Stimulated activated CD8-positive, alpha-beta memory T cell treated with anti-CD3 and anti-CD28 coated beads, Interleukin-4, amount 100 ng/mL, for 48 hours (primary cell): ENCODE results near the gene MAB21L4.

Experiments
- DNase-seq: peaks from one replicate; pipeline ENCODE4 v3.0.0-alpha.2; 2020

The MAB21L4 gene

DNA sequence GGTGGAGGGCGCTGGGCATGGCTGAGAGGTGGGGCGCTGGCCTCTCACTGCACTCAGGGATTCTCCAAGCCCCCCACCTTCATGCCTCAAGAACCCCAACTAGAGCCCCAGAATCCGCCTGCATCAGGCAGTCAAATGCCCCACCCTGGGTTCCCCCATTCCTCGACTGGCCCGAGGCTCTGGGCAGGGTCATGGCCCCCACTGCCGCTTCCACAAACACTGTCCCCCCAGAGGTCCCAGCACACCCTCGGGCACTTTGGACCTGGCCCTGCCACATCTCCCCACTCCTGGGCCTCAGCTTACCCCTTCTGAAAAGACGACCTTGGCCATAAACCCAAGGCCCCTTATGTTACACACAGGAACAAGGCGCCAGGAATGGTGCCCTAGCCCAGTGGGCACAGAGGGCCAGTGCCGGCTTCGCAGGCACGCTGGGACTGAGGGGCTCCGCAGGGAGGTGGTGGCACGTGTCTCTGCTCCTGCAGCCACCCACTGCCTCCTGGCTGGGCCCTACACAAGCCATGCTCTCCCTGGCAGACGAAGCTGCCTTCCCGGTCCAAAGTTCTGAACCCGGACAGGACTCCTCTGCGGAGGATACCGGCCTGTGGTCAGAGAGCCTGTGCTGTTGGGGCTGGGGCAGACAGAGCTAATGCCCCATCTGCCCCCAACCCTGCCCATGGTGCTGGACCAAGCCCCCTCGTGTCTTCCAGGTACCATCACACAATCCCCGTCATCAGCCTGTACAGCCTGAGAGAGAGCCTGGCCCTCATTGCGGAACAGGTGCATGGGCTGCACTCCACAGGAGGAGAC lies 20.5 kb downstream of the MAB21L4 start:
- no peak for DNase-seq

- DNase-seq: no peak
These were observed 21.2 kb downstream of the MAB21L4 start for GRCh38 chr2:240874715-240875227.

DNA sequence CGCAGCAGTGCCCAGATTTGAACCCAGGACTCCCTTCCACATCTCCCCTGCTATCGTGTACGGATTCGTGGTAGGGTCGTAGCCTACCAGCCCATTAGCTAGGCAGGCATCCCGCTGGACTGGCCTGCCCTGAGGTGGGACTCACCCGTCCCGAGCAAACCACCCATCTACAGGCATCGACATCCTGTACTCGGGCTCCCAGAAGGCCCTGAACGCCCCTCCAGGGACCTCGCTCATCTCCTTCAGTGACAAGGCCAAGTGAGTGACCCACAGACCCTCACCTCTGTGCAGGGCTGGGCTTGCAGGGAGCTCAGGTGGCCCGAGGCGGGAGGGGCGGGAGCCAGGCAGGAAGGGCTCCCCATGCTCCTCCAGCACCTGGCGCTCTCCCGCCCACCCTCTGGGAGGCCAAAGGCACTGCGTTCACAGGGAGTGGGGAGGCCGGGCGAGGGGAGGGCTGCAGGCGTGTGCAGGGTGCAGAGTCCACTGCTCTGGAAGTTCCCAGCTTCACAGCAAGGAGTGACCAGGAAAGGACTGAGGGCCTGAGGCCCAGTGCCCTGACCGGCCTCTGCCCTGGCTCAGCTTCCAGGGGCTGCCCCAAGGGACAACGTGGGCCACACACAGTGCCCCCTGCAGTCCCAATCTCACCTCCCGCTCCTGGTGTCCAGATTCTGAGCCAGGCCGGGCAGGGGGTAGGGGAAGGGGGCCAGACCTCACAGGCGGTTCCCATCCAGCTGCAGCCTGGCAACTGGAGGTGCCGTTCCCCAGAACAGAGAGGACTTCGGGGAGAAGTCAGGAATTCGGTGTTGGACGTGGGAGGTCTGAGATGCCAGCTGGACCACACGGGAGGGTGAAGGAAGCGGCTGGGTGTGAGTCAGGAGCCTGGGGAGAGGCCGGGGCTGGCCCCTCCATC lies 21.9 kb downstream of the MAB21L4 start:
- DNase-seq: no peak

DNA sequence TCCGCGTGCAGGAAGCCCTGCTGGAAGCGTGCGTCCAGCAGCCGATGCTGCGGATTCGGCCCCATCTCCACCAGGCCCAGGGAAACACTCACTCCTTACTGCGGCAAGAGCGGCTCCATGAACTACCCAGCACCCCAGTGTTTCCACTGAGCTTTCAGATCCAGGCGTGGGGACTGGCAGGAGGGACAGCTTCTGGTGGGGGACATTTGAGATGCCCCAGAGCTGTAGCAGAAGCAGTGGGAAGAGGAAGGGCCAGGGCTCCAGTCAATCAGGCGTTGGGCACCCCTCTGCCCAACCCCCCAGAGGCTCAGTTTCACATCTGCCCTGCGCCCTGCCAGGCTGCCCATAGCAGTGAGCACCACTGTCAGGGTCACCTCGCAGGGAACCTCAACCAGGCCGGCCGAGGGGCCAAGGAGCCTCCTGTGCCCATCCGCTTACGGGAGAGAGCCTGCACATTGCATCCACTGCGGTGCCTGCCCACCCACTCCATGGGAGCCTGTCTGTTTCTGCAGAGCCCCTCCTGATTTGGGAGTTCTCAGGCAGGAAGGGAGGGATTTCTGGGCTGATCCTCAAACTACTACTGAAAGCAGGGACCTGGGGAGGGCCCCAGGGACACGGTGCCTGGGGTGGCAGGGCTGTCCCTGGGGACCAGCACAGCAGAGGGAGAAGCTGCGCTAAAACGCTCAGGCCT lies 22.7 kb downstream of the MAB21L4 start:
- no peak for DNase-seq

DNA sequence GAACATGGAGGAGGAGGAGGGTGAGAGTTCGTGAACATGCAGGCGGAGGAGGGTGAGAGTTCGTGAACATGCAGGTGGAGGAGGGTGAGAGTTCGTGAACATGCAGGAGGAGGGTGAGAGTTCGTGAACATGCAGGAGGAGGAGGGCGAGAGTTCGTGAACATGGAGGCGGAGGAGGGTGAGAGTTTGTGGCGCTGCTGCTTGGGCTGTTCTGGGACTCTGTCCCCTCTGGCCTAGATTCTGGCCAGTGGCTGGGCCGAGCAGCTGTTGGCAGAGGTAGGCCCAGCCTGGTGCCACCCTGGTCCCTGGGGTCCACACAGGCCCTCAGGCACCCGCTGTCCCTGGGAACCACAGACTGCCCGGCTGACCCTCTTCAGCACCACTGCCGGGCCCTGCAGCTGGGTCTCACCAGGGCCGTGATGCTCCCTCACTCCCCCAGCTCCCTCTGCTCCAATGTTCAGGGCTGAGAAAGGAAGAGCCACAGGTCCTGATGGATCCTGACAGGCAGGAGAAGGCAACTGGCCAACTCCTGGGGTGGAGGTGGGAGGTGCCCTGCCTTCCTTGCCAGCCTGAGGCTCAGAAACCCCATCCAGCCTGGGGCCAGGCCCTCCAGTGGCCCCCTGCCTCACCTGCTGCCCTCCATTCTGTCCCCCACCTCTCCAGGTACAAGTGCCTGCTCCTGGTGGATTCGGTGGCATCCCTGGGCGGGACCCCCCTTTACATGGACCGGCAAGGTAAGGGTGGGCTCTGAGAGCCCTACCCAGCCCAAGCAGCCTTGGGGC lies 23.4 kb downstream of the MAB21L4 start:
- no peak for DNase-seq

- DNase-seq: no peak
These were observed 24.6 kb downstream of the MAB21L4 start for GRCh38 chr2:240871071-240871958.

GRCh38 chr2:240869956-240870875 lies 25.7 kb downstream of the MAB21L4 start:
- DNase-seq: no peak

GRCh38 chr2:240869109-240869955 lies 26.6 kb downstream of the MAB21L4 start:
- DNase-seq: no peak

GRCh38 chr2:240868286-240869108 lies 27.5 kb downstream of the MAB21L4 start, which contains the start of gene AGXT:
Gene AGXT, plus strand, starts transcription at chr2:240868824. Its CDS starts 42 bp downstream, at chr2:240868866.
- DNase-seq: no peak

GRCh38 chr2:240865391-240865790 lies 30.6 kb downstream of the MAB21L4 start:
- no peak for DNase-seq

DNA sequence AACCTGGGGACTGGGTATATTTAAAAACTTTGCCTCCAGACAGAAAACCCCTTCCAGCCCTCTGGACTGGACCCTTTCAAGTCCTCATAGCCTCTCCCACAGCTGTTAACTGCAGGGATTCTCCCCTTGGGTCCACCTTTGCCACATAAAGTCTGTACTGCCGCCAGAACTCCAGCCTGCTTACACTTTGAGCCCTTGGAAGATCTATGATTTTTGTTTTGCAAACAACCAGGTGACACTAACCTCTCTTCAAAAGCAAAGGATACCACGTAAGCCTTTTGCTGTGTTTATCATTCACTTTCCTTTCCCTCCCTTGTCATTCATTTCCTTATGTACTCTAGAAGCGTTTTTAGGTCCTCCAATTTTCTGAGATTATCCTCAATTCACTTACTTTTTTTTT lies 31.5 kb downstream of the MAB21L4 start:
- no peak for DNase-seq

- DNase-seq: no peak
These were observed 34.4 kb downstream of the MAB21L4 start for GRCh38 chr2:240861547-240861946.

- no peak for DNase-seq
These were observed 37.1 kb downstream of the MAB21L4 start for GRCh38 chr2:240858871-240859270.

GRCh38 chr2:240858321-240858720 lies 37.6 kb downstream of the MAB21L4 start:
- no peak for DNase-seq

GRCh38 chr2:240857039-240858008 lies 38.6 kb downstream of the MAB21L4 start:
- DNase-seq: no peak

DNA sequence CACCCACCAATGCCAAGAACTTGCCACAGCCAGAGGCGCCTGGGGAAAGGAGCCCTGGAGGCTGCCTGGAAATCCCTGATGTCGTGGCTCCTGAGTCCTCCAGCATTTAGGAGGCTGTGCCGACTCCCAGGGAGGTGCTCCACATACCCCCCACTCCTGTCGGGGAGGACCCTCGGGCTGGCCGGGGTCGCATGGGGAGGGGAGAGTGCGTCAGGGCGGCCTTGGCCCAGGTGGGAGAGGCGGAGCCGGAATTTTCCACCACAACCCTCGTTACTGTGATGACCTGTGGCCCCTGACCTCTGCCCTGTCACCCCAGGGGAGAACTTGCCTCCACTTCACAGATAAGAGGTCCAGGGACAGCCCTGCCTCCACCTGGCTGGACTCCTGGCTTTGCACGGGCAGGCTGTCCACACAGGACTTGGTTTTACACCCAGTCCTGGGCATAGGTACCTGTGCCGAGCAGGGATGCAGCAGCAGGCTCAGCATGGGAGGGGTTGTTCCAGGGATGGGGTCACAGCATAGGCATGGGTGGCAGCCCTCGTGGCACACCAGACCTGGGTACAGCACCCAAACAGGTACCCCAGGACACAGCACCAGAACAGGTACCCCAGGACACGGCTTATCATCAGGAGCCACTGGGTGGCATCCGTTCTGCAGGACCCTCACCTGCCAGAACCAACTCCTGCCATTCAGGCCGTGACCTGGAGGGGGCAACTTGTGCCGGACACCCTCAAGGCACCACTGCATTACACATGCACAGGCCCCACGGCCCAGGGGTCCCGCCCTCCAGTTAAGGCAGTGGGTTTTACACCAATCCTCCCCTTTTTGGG lies 39.6 kb downstream of the MAB21L4 start:
- no peak for DNase-seq
